GM15510 (cell line): ENCODE data around the gene SUPT4H1.

Source experiments
- POLR2A ChIP-seq: IDR thresholded peaks from 3 replicates; pipeline ENCODE4 v1.6.1; 2011; ENCODE audit warnings: borderline replicate concordance; ENCODE audit not compliant: insufficient read length; ENCODE audit errors: extremely low read depth

Gene SUPT4H1

DNA sequence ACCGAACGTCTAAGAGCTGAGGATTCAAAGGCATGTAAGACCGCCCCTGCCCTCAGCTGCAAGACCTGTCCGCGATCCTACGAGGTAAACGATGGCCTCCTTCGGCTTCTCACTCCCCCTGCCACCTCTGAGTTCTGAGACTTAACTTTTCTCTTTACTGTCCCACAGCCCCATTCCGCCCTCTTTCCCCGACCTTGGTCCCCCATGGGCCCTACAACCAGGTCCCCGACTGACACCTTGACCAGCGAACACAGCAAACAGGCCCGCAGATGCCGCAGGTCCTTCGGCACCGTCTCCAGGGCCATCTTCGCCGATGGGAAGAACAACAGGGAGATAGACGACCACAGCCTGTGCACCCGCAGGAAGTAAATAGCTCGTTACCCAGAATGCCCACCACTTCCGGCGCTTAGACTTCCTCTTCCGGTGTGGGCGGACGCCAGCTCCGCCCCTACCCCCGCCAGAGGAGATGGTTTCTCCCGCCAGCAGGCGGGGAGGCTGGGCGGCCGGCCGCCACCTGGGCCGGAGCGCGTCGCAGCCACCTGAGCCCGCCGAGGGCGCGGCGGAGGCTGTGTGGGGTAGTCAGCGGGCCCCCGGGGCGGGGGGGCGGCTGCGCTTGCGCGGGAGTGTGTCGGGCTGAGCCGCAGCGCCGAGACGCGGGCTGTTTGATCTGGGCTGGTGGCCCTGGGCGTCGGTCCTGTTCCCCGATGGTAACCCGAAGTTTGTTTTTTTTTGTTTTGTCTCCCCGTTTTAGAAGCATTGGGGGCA lies at the start of gene SUPT4H1:
TSS of gene SUPT4H1 (minus strand) at position 371 of the 765 bp plus-strand sequence. CDS start at position 305, 66 bp downstream.
- peak; percentile 96 for TF ChIP-seq POLR2A

- no peak for TF ChIP-seq POLR2A
Measured at GRCh38 chr17:58401287-58401686, 49.3 kb upstream of the SUPT4H1 start.

DNA sequence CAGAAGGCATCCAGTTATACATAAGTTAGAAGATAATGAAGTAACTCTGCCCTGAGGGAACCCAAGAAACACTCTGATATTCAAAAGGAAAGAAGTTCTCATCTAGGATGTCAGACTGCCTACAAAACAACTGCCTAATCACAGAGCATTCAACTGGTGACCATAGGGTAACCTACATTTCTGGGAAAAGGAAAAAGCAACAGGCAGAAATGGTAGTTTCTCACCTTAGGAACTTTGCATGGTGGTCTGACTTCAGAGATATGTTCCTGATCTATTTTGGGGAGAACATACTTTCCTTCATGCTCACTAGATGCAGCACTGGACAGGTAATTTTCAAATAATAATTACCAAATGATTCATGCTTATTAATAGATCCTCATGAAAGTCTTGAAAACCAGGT lies 48.8 kb upstream of the SUPT4H1 start:
- no peak for TF ChIP-seq POLR2A

GRCh38 chr17:58399974-58400373 lies 48.0 kb upstream of the SUPT4H1 start:
- TF ChIP-seq POLR2A = no peak

DNA sequence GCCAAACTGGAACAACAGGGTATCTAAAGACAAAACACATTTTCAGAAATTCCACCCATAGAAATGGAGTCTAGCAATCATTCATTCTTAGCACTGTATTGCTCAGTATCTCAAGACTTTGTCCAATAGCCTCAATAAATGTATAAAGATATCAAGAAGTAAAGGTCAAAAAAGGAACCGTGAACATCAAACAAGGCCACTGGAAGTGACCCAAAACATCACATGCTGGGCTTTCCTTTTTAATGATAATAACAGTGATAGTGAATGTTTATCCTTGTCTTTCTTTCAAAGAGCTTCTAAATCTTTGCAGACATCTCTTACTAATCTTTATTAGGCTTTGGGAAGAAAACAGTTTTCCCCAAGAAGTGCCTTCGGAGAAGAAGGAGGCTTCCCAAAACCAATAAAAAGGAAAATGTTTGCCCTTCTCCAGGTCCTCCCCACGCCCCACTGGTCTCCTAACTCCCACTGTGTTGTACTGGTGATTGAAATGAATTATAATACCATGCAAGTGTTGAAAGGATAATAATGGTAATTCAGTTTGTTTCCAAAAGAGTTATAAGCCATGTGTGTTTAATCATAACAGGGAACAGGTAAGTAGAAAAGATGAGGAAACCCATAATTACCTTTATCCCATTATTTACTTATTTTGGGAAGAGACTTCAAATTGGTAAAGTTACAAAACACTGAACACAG lies 46.7 kb upstream of the SUPT4H1 start:
- no peak for TF ChIP-seq POLR2A

GRCh38 chr17:58396173-58396572 lies 44.2 kb upstream of the SUPT4H1 start:
- TF ChIP-seq POLR2A = no peak

DNA sequence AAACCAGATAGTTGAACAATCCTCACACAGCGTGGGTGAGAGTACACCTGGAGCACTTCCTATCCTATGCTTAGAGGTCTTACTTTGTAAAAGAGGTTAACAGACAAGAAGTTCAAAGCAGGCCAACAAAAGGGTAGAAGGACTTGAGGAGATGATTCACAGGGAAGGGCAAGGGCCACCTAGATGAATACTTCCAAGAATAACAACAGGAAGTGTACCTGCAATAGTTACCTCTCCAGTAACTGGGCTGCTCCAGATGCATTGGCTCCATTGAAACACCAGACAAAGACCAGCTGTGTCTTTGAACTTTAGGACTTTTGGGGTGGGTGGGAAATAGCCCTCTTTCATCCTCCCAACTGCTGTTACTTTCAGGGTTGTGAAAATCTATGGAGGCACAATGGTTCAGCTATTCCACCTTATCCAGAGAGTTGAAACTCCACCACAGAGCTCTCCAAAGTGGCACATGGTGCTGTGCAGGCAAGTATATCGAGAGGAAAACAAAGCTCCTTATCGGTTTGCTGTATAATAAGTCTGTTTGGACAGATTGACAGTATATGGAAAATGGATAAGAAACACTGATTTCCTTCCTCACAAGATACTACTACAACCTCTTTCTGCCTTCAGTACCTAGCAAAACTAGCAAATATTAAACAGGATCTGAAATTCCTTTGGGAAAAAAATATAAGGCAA lies 42.7 kb upstream of the SUPT4H1 start:
- no peak for TF ChIP-seq POLR2A

- no peak for TF ChIP-seq POLR2A
Measured at GRCh38 chr17:58391302-58391984, 39.4 kb upstream of the SUPT4H1 start.

DNA sequence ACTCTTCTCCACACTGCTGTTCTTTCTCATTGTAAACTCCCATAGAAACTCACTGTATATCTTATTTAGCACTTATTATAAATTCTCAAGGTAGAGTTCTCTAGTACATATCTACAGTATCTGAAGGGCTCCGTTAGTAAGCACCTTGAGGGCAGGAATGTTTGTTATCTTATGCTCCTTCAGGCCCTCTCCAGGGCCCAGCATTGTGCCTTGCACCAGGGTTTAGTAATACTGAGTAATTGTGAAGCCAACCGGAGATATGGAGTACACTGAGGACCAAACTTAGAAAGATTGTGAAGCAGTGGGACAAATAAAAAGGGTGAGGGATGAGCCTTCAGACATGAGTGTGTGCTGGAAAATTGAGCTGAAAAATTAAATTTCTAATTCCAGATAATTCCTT lies 38.9 kb upstream of the SUPT4H1 start:
- no peak for TF ChIP-seq POLR2A

DNA sequence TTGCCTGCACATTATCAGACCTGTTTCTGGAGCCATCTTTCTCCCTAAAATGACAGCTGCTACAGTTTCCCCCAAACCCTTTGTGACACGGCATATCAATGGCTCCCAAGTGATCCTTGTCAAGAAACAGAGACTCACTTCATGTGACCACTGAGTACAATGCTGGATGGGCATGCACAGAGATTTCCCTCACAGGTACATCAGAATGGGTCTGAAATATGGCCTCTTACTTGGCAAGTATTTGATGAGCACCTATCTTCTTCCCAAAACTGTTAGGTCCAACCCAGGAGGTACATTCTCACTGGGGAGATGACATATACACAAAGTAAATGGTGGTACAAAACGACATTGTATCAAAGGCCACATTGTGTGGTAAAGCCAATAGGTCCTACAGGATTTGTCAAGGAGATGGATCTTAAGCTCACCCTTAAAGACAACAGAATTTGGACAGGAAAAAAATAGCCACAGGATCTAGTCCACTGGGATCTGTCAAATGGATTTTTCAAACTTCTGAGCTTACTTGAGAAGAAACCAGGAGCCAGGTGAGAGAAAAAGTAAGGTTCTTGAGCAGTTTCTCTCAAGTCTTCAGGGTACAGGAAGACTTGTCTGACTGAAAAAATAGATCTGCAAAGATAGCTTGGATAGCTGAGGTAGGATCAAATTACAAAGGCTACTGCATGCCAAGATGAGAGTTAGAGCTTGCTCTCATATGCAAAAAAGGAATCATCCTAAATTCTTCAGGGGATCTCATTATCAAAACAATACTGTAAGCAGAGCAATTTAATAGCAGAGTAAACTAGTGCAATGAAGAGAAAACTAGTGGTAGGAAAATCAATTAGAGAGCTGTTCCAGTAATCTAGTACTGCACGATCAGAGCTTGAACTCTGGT lies 36.5 kb upstream of the SUPT4H1 start:
- no peak for TF ChIP-seq POLR2A

DNA sequence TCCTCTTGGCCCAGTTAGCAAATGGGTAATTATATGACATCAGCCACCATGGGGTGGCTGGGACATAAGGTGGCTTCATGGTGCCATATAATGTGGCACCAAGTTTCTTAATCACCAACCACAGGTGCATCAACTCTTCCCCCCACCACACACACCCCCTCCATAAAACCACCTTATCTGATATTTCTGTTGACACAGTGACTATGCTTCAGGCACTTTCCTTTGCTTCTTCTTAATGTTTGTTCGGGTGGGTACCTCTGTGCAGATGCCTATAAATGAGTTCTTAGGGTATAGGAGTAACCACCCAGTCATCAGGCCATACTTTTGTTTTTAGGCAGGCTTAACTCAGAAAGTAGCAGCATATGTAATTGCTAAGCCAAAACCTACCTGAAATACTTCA lies 35.8 kb upstream of the SUPT4H1 start:
- no peak for TF ChIP-seq POLR2A

GRCh38 chr17:58386708-58387107 lies 34.7 kb upstream of the SUPT4H1 start:
- TF ChIP-seq POLR2A = no peak

DNA sequence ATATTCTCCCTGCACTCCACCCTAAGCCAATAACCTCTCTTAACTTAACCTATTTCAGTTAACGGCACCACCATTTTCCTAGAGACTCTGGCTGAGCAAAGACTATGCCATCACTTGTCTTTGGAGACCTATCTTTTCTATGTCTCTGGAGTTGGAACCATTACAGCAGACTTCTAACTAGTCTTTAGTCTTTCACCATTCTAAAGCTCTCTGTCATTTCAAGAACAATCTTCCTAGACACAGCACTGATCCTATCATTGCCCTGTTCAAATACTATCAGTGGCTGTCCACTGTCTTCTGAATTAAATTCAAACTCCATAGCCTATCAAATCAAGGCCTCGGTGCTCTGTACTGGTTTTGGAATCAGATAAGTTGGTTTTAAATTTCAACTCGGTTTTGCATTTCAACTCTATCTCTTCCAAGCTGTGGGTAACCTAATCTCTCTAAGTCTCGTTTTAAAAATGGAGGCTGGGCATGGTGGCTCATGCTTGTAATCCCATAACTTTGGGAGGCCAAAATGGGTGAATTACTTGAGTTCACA lies 33.4 kb upstream of the SUPT4H1 start:
- TF ChIP-seq POLR2A = no peak

- TF ChIP-seq POLR2A = no peak
Measured at GRCh38 chr17:58384897-58385296, 32.9 kb upstream of the SUPT4H1 start.

DNA sequence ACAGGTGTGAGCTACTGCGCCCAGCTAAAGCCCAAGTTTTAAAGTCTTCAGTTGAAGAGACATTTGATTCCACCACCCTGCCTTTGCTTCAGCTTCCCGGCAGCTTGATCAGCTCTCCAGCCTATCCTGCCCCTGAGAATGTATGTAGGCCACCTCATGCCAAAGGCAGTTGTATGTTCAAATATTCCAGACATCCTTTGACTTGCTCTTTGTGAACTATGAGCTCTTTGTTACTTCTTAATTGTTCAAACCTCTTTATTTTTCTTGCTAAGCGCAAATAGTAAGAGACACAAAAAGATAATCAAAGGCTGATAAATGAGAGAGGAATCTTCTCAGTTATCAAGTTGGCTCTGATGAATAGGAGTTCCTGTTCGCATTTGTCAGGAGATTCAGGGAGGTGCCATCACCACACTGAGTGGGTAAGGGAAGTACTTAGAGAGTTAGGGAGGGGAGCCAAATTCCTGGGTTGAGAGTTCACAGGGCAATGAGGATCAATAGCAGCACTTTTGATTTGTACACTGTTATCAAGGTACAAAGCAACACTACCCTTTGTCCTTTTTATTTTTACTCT lies 32.0 kb upstream of the SUPT4H1 start:
- no peak for TF ChIP-seq POLR2A
